ENCODE results near the gene SMOC1. TPM values are rescaled to one million over a fixed set of nuclear protein-coding genes. Genes with fewer than 3 reads are reported as not detected.

The SMOC1 gene
- total RNA-seq, 1 donor from 2014 or later: not detected

GRCh38 chr14:70006699-70007098 lies 127.5 kb downstream of the SMOC1 start:
- intact Hi-C loops (cut with micrococcal nuclease): no loop called here

- intact Hi-C loops (cut with micrococcal nuclease): no loop called here
These were observed 129.4 kb downstream of the SMOC1 start for GRCh38 chr14:70008284-70009262.

GRCh38 chr14:70009961-70010360 lies 130.7 kb downstream of the SMOC1 start:
- intact Hi-C loops (cut with micrococcal nuclease): no loop called here

- intact Hi-C loops (cut with micrococcal nuclease): no loop called here
These were observed 131.9 kb downstream of the SMOC1 start for GRCh38 chr14:70011098-70011497.

- intact Hi-C loops (cut with micrococcal nuclease): no loop called here
These were observed 132.5 kb downstream of the SMOC1 start for GRCh38 chr14:70011708-70012107.

- intact Hi-C loops (cut with micrococcal nuclease): no loop called here
These were observed 134.2 kb downstream of the SMOC1 start for GRCh38 chr14:70013271-70013873.

GRCh38 chr14:70014406-70015095 lies 135.3 kb downstream of the SMOC1 start:
- intact Hi-C loops (cut with micrococcal nuclease): no loop called here

- intact Hi-C loops (cut with micrococcal nuclease): no loop called here
These were observed 139.0 kb downstream of the SMOC1 start for GRCh38 chr14:70018230-70018629.

- intact Hi-C loops (cut with micrococcal nuclease): no loop called here
These were observed 139.5 kb downstream of the SMOC1 start for GRCh38 chr14:70018713-70019211.

- intact Hi-C loops (cut with micrococcal nuclease): no loop called here
These were observed 140.5 kb downstream of the SMOC1 start for GRCh38 chr14:70019695-70020094.

GRCh38 chr14:70020352-70021170 lies 141.3 kb downstream of the SMOC1 start:
- intact Hi-C loops (cut with micrococcal nuclease): no loop called here

- intact Hi-C loops (cut with micrococcal nuclease): no loop called here
These were observed 142.5 kb downstream of the SMOC1 start for GRCh38 chr14:70021548-70022220.

GRCh38 chr14:70022771-70023445 lies 143.7 kb downstream of the SMOC1 start:
- intact Hi-C loops (cut with micrococcal nuclease): no loop called here

GRCh38 chr14:70023871-70024270 lies 144.7 kb downstream of the SMOC1 start:
- intact Hi-C loops (cut with micrococcal nuclease): no loop called here

- intact Hi-C loops (cut with micrococcal nuclease): loop anchor here (1.0 kb wide), 3 partner anchors 151 to 443 kb away; no protein-coding TSS in a partner anchor
These were observed 148.7 kb downstream of the SMOC1 start for GRCh38 chr14:70027785-70028428.

GRCh38 chr14:70029296-70030132 lies 150.3 kb downstream of the SMOC1 start:
- intact Hi-C loops (cut with micrococcal nuclease): no loop called here

GRCh38 chr14:70032016-70032415 lies 152.8 kb downstream of the SMOC1 start:
- intact Hi-C loops (cut with micrococcal nuclease): no loop called here

GRCh38 chr14:70032447-70032846 lies 153.2 kb downstream of the SMOC1 start:
- intact Hi-C loops (cut with micrococcal nuclease): no loop called here
